ENCODE results near the gene CARD11. TPM values are rescaled to one million over a fixed set of nuclear protein-coding genes. Genes with fewer than 3 reads are reported as not detected.

Gene CARD11
- total RNA-seq, 1 experiment from 2014 or later = 0.57 TPM

- TF ChIP-seq, protein P1, sequence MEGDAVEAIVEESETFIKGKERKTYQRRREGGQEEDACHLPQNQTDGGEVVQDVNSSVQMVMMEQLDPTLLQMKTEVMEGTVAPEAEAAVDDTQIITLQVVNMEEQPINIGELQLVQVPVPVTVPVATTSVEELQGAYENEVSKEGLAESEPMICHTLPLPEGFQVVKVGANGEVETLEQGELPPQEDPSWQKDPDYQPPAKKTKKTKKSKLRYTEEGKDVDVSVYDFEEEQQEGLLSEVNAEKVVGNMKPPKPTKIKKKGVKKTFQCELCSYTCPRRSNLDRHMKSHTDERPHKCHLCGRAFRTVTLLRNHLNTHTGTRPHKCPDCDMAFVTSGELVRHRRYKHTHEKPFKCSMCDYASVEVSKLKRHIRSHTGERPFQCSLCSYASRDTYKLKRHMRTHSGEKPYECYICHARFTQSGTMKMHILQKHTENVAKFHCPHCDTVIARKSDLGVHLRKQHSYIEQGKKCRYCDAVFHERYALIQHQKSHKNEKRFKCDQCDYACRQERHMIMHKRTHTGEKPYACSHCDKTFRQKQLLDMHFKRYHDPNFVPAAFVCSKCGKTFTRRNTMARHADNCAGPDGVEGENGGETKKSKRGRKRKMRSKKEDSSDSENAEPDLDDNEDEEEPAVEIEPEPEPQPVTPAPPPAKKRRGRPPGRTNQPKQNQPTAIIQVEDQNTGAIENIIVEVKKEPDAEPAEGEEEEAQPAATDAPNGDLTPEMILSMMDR (IDR thresholded peaks at IDR 0.05 in 2 of 3, conservative IDR thresholded peaks at IDR 0.05 in 1 of 3; ENCODE audit: borderline replicate concordance in 1 of 3, insufficient read depth in 1 of 3, low read depth in 2 of 3, low read length in 2 of 3) = no peak
Measured at GRCh38 chr7:2947058-2947780, 96.4 kb downstream of the CARD11 start (continued).

- Histone ChIP-seq H3K4me3 (replicated peaks in 1 of 2; ENCODE audit: low read depth in 1 of 2, low read length in 2 of 2) (no peak overlapping the region), H3K9me3 (ENCODE audit: control insufficient read depth in 1 of 2, insufficient read depth in 1 of 2, low read depth in 1 of 2, low read length in 2 of 2) (no peaks in the 10 kb centered on the region; a peak in 1 of 4 replicates), H3K9me2 (ENCODE audit: insufficient read depth) (no peaks in the 10 kb centered on the region), H3K4me2 (ENCODE audit: low read length) (no peak overlapping the region), H4K20me1 (ENCODE audit: insufficient read depth) (no peaks in the 10 kb centered on the region), H3K36me3 (ENCODE audit: control insufficient read depth in 1 of 2, insufficient read depth in 2 of 2, low read length in 2 of 2) (no peaks in the 10 kb centered on the region), H2AFZ (ENCODE audit: low read depth, low read length, poor library complexity, severe bottlenecking) (no peak overlapping the region), H3K27ac (ENCODE audit: low read depth, low read length) (no peak overlapping the region), H3K27me3 (ENCODE audit: insufficient read depth, low read length) (peaks cover 24% of the 10 kb centered on the region), H3K79me2 (ENCODE audit: insufficient read depth, low read length) (no peaks in the 10 kb centered on the region), H3K4me1 (ENCODE audit: control insufficient read depth in 1 of 2, insufficient read depth in 2 of 2, low read length in 2 of 2) (no peaks in the 10 kb centered on the region), H3K9ac (ENCODE audit: low read length) (no peak overlapping the region)
- DNase-seq (ENCODE audit: low read depth, low spot score) (no peak), ATAC-seq (no peak)
- TF ChIP-seq EGR1 (IDR thresholded peaks at IDR 0.05; ENCODE audit: low read depth) = no peak
- ChIA-PET POLR2A (no interaction called here), CTCF (no interaction called here), RAD21 (ENCODE audit: low non-redundant PET in 1 of 2, low total read pairs in 2 of 2, uncharacterized antibody in 2 of 2, unreplicated experiment in 2 of 2) (no interaction called here)
- intact Hi-C loops (cut with micrococcal nuclease) = no loop called here
- BruUV-seq (replicated peaks) = no TSS peak
Measured at GRCh38 chr7:2945171-2945570, 98.5 kb downstream of the CARD11 start.

DNA sequence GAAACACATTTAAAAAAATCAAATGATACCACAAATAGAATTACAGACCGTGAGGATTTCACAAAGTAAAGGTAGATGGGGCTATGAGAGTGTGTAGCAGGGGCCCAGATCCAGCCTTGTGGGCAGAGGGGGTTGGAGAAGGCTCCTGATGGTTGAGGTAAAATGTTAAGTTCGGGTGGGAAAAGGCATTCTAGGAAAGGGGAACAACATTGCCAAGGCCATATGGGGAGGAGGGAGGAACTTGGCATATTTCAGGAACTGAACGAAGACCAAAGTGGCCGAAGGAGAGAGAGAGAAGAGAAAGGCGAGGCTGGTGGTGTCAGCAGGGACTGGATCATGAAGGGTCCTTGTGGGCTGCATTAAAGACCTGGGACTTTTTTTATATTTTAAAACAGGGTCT is 98.9 kb downstream of the CARD11 start:
- intact Hi-C loops (cut with micrococcal nuclease) = no loop called here
- no peaks in the 10 kb centered on the region for H3K36me3 ChIP-seq (ENCODE audit: control insufficient read depth in 1 of 2, insufficient read depth in 2 of 2, low read length in 2 of 2)
- CTCF ChIA-PET = no interaction called here
- POLR2A ChIA-PET = no interaction called here
- H3K9ac ChIP-seq (ENCODE audit: low read length) = no peak overlapping the region
- RAD21 ChIA-PET (ENCODE audit: low non-redundant PET in 1 of 2, low total read pairs in 2 of 2, uncharacterized antibody in 2 of 2, unreplicated experiment in 2 of 2) = no interaction called here
- ATAC-seq = no peak
- no peak overlapping the region for H3K27ac ChIP-seq (ENCODE audit: low read depth, low read length)
- H4K20me1 ChIP-seq (ENCODE audit: insufficient read depth) = no peaks in the 10 kb centered on the region
- no peaks in the 10 kb centered on the region; a peak in 1 of 4 replicates for H3K9me3 ChIP-seq (ENCODE audit: control insufficient read depth in 1 of 2, insufficient read depth in 1 of 2, low read depth in 1 of 2, low read length in 2 of 2)
- H3K27me3 ChIP-seq (ENCODE audit: insufficient read depth, low read length) = peaks cover 28% of the 10 kb centered on the region
- H3K4me3 ChIP-seq (replicated peaks in 1 of 2; ENCODE audit: low read depth in 1 of 2, low read length in 2 of 2) = no peak overlapping the region
- no peaks in the 10 kb centered on the region for H3K79me2 ChIP-seq (ENCODE audit: insufficient read depth, low read length)
- H3K4me2 ChIP-seq (ENCODE audit: low read length) = no peak overlapping the region
- H2AFZ ChIP-seq (ENCODE audit: low read depth, low read length, poor library complexity, severe bottlenecking) = no peak overlapping the region
- BruUV-seq (replicated peaks) = no TSS peak
- no peaks in the 10 kb centered on the region for H3K4me1 ChIP-seq (ENCODE audit: control insufficient read depth in 1 of 2, insufficient read depth in 2 of 2, low read length in 2 of 2)
- H3K9me2 ChIP-seq (ENCODE audit: insufficient read depth) = no peaks in the 10 kb centered on the region
- no peak for DNase-seq (ENCODE audit: low read depth, low spot score)
- no peak for TF ChIP-seq ELF1 (IDR thresholded peaks at IDR 0.05; ENCODE audit: borderline replicate concordance, low read depth)
- TF ChIP-seq, protein P2, sequence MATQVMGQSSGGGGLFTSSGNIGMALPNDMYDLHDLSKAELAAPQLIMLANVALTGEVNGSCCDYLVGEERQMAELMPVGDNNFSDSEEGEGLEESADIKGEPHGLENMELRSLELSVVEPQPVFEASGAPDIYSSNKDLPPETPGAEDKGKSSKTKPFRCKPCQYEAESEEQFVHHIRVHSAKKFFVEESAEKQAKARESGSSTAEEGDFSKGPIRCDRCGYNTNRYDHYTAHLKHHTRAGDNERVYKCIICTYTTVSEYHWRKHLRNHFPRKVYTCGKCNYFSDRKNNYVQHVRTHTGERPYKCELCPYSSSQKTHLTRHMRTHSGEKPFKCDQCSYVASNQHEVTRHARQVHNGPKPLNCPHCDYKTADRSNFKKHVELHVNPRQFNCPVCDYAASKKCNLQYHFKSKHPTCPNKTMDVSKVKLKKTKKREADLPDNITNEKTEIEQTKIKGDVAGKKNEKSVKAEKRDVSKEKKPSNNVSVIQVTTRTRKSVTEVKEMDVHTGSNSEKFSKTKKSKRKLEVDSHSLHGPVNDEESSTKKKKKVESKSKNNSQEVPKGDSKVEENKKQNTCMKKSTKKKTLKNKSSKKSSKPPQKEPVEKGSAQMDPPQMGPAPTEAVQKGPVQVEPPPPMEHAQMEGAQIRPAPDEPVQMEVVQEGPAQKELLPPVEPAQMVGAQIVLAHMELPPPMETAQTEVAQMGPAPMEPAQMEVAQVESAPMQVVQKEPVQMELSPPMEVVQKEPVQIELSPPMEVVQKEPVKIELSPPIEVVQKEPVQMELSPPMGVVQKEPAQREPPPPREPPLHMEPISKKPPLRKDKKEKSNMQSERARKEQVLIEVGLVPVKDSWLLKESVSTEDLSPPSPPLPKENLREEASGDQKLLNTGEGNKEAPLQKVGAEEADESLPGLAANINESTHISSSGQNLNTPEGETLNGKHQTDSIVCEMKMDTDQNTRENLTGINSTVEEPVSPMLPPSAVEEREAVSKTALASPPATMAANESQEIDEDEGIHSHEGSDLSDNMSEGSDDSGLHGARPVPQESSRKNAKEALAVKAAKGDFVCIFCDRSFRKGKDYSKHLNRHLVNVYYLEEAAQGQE (IDR thresholded peaks at IDR 0.05; ENCODE audit: low read depth) = no peak
- no peak for TF ChIP-seq MAX (IDR thresholded peaks at IDR 0.05)
- TF ChIP-seq SP1 (IDR thresholded peaks at IDR 0.05; ENCODE audit: low read depth) = no peak
- TF ChIP-seq, protein P1 (IDR thresholded peaks at IDR 0.05 in 2 of 3, conservative IDR thresholded peaks at IDR 0.05 in 1 of 3; ENCODE audit: borderline replicate concordance in 1 of 3, insufficient read depth in 1 of 3, low read depth in 2 of 3, low read length in 2 of 3) = no peak
- TF ChIP-seq JUND (IDR thresholded peaks at IDR 0.05) = no peak
- no peak for TF ChIP-seq SRF (IDR thresholded peaks at IDR 0.05; ENCODE audit: low read depth)
- no peak for TF ChIP-seq TCF7L2 (IDR thresholded peaks at IDR 0.05; ENCODE audit: borderline replicate concordance, extremely low read depth, insufficient read depth, insufficient read length)
